ENCODE measurements around the gene GAPDHS. TPM values are rescaled to one million over a fixed set of nuclear protein-coding genes. Genes with fewer than 3 reads are reported as not detected.

Gene GAPDHS
- polyA plus RNA-seq, 1 of the 3 experiments (the other 2 are of a cell fraction), result not detected

- TF ChIP-seq REST (IDR thresholded peaks at IDR 0.05; ENCODE audit: low read depth, low read length) (peak; percentile 60; the same call in 1 of the 2 replicates), FOXJ3 (CRISPR knock-in tag; IDR thresholded peaks at IDR 0.05) (no peak)
Observed at GRCh38 chr19:35495107-35496064, 37.9 kb upstream of the GAPDHS start (continued).

- H3K36me3 ChIP-seq (replicated peaks in 1 of 2; ENCODE audit: control insufficient read depth in 1 of 2, insufficient read depth in 2 of 2, low read length in 1 of 2), result no peaks in the 10 kb centered on the region
- H3K27ac ChIP-seq (ENCODE audit: low read depth in 2 of 2, low read length in 1 of 2), result no peak overlapping the region
- no peak for TF ChIP-seq RAD21 (IDR thresholded peaks at IDR 0.05; ENCODE audit: low read length)
- no peak for TF ChIP-seq MXI1 (IDR thresholded peaks at IDR 0.05; ENCODE audit: low read depth, low read length)
- no peak for TF ChIP-seq TEAD4 (IDR thresholded peaks at IDR 0.05; ENCODE audit: borderline replicate concordance, insufficient read depth)
- no peak for TF ChIP-seq TCF12 (IDR thresholded peaks at IDR 0.05)
- TF ChIP-seq ZBTB33 (IDR thresholded peaks at IDR 0.05; ENCODE audit: borderline replicate concordance, low read depth), result no peak
- no peak for TF ChIP-seq YY1 (IDR thresholded peaks at IDR 0.05; ENCODE audit: low read depth)
- TF ChIP-seq SIN3A (IDR thresholded peaks at IDR 0.05; ENCODE audit: borderline replicate concordance, low read depth, low read length), result no peak
- no peak for TF ChIP-seq MAX (IDR thresholded peaks at IDR 0.05; ENCODE audit: low read depth)
- TF ChIP-seq CHD2 (IDR thresholded peaks at IDR 0.05; ENCODE audit: low read length, partially characterized antibody), result no peak
- ChIA-PET CTCF (interaction anchor here (0.7 to 8.1 kb wide), 4 partner anchors 10 to 147 kb away, joined by 3 to 127 read pairs (median 59); partner anchors contain the start of gene FFAR3), POLR2A (interaction anchor here (0.5 kb wide), 1 partner anchor 16 kb away, joined by 4 read pairs; no protein-coding TSS in a partner anchor)
- H4K20me1 ChIP-seq (ENCODE audit: insufficient read depth), result no peaks in the 10 kb centered on the region
- H3K9me2 ChIP-seq, result no peaks in the 10 kb centered on the region
- no peaks in the 10 kb centered on the region for H3K79me2 ChIP-seq (ENCODE audit: insufficient read depth)
- peaks cover 88% of the 10 kb centered on the region for H3K27me3 ChIP-seq (ENCODE audit: insufficient read depth)
- H3K9me3 ChIP-seq, result no peaks in the 10 kb centered on the region
- H3K4me3 ChIP-seq (ENCODE audit: low read depth in 2 of 2, low read length in 1 of 2), result no peak overlapping the region
- DNase-seq, result no peak
- H3K9ac ChIP-seq, result no peak overlapping the region
- no peaks in the 10 kb centered on the region for H3F3A ChIP-seq (replicated peaks; ENCODE audit: insufficient read depth)
- WGBS (ENCODE audit: low lambda C conversion rate), result 27% methylated on average over 14 of the region's 14 CpGs
- H3K4me1 ChIP-seq (ENCODE audit: control insufficient read depth in 1 of 2, insufficient read depth in 2 of 2, low read depth in 1 of 2, low read length in 1 of 2), result peaks cover 0 to 2% of the 10 kb centered on the region in 2 experiments; a peak in 1 of 4 replicates
- no peak overlapping the region for H2AFZ ChIP-seq (ENCODE audit: low read depth)
- no peak overlapping the region for H3K4me2 ChIP-seq
Observed at GRCh38 chr19:35497406-35497805, 35.9 kb upstream of the GAPDHS start.
